Activated effector memory CD4-positive, alpha-beta T cell treated with anti-CD3 and anti-CD28 coated beads, Interleukin-2, amount 50 U/mL, for 16 hours (primary cell): ENCODE measurements around the gene POLA1.
"Not testable (repeated sequence)": the region's sequence is repeated elsewhere in the genome, so short reads cannot be mapped to it uniquely, and the experiment has no call there.

Experiments used
- DNase-seq: peaks from one replicate; pipeline ENCODE4 v3.0.0-alpha.2; 2020

POLA1 gene

DNA sequence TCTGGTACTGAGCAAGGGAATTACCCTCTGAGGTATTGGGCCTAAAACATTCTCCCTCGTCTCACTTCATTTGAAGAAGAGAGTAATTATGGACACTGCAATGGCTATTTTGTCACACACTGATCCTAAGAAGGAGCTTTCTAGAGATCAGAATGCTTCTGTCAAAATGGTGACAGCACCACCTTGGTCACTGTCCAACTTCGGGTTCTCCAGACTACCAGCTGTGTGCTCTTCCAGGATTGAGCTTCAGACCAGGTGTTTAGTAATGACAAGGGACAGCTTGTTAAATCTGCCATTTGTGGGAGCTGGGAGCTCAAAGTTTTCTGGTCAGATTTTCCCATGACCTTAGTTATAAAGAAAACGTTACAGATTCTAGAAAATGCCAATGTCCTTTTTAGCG lies 105.4 kb downstream of the POLA1 start:
- no peak for DNase-seq

GRCh38 chrX:24799565-24799964 lies 105.8 kb downstream of the POLA1 start:
- no peak for DNase-seq

DNA sequence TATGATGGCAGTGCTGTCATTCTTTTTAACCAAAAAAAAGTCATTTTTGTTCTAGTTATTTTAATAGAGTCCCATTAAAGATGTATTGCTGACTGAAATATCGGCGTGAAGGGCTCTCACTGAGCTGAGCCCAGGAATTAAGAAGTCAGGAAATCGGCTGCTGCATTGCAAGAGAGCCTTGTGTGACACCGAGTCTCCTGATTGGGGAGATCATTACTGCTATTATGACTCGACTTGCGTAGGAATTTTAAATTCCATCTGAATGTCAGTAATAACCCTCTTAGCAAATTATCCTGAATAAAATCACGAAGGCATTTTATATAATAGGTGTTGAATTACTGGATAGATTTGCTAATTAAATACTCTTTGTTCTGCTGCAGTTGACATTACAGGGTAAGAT lies 111.5 kb downstream of the POLA1 start:
- DNase-seq: no peak

- not testable (repeated sequence) for DNase-seq
Measured at GRCh38 chrX:24819807-24820206, 126.1 kb downstream of the POLA1 start.

DNA sequence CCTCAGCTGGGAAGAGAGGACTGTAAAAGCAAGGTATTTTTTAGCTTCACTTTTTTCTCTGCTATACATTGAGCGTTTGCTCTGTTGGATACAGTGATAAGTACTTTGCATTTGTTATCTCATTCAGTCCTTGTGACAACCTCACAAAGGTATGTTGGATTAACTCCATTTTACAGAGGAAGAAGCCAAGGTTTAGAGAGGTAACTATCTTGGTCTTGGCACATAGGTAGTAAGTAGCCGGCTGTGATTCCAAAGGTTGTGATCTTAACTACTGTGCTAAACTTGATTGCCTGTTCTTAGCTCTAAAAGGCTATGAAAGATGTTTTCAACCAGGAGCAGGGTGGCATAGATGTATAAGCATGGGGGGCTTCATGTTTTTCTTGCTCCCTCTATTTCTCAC lies 134.4 kb downstream of the POLA1 start:
- no peak for DNase-seq

GRCh38 chrX:24828600-24828999 lies 134.9 kb downstream of the POLA1 start:
- DNase-seq: no peak

- no peak for DNase-seq
Measured at GRCh38 chrX:24833695-24834094, 140.0 kb downstream of the POLA1 start.

- no peak for DNase-seq
Measured at GRCh38 chrX:24837966-24838365, 144.2 kb downstream of the POLA1 start.

DNA sequence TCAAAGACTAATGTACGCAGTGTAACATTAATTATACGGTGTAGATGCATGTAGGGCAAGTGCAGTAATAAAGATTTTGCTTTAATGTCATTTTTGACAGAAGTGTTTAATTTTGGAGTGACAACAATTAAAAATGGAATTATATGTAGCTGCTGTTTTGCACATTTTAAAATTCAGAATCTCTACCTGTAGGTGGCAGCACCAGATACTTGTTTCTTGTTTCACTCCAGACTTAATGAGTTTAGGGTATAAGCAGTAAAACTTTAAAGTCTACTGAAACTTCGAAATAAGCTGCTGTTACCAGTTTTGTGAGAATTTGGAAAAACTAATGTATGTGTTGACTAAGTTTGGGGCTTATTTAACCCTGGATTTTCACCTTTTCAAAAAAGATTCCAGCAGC lies 144.9 kb downstream of the POLA1 start:
- DNase-seq: no peak

DNA sequence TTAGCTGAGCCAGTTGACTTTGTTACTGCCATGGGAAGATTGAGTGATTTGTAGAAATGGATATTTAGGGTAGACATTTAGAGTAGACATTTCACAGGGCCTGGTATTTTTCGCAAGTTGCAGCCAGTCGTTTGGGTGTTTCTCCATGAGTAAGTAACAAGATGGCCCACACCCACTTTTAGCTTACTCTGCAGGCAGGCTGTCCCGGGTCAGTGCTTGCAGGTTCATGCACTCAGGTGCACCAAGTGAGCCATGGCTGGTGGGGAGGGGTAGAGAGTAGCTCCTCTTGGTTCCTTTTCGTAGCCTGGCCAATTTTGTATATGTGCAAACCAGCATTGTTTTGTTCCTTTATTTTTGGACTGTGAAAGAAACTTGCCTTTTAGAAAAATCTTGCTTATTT lies 145.6 kb downstream of the POLA1 start:
- DNase-seq: no peak

GRCh38 chrX:24842486-24842885 lies 148.8 kb downstream of the POLA1 start:
- DNase-seq: no peak

GRCh38 chrX:24846550-24847150 lies 152.9 kb downstream of the POLA1 start:
- DNase-seq: no peak

DNA sequence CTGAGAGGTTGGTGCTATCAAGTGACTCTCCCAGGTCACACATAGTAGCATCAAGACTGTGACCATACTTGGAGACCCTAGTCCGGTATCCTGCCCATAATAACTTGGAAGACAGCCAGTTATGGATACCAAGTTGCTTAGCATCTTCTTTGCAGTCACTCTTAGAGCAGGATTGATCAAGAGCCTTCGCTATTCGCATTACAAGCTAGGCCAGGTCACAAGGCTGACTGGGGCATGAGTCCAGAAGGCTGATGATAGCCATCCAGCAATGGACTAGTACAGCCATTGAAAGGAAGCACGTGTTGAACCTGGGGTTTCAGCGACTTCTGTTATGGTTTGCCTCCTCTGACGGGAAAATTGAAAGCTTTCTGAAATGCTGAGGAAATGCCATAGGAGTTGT lies 157.6 kb downstream of the POLA1 start:
- DNase-seq: no peak

DNA sequence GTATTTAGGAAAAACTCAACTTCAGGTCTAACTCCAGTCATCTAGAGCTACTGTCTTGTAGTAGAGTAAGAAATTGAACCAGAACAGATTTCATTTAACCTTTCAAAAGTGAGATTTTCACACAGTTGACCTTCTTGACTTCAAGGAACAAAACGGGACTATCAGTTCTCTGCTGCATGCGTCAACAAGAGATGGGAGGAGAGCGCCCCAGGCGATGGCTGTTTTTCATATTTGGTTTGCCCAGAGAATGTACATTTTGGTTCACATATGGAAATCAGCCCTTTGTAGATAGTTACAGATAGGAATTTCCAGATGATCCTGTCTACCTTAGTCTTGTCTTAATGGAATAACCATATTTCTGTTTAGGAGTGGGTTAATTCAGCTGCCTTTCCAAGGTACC lies 158.1 kb downstream of the POLA1 start:
- DNase-seq: no peak

DNA sequence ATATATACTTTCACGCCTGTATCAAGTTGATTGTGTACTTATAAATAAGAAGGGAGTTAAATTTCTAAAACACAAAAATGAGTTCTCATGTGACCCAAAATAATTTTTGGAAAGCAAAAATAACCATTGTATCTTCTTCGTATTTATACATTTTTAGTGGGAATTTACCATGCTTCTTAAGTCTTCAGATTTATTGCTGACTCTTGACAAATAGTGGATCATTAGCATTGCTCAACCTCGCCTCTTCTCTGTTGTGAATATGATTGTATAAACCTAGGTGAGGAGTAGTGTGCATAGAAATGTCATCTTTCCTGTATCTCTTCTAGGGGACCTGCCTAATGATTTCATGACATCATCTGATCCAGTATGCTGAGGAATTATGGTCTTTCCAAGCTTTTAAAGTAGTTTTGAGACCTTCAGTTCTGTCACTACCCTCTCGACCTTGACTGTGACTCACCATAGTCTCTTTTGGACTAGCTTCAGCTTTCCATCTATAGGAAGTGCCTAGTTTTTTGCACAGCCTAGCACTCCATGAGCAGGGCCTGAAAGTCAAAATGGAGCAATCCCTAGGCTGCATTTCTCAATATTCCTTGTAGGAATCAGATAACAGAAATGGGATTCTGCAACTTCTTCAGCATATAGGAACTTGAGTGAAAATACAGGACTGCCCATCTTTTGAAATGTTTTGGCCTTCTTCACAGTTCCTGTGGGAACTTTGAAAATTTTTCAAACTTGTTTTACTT lies 164.5 kb downstream of the POLA1 start:
- no peak for DNase-seq

GRCh38 chrX:24859211-24859841 lies 165.6 kb downstream of the POLA1 start:
- no peak for DNase-seq

- no peak for DNase-seq
Measured at GRCh38 chrX:24860140-24860539, 166.4 kb downstream of the POLA1 start.

GRCh38 chrX:24862343-24862742 lies 168.6 kb downstream of the POLA1 start:
- DNase-seq: no peak

- not testable (repeated sequence) for DNase-seq
Measured at GRCh38 chrX:24863779-24864178, 170.1 kb downstream of the POLA1 start.

DNA sequence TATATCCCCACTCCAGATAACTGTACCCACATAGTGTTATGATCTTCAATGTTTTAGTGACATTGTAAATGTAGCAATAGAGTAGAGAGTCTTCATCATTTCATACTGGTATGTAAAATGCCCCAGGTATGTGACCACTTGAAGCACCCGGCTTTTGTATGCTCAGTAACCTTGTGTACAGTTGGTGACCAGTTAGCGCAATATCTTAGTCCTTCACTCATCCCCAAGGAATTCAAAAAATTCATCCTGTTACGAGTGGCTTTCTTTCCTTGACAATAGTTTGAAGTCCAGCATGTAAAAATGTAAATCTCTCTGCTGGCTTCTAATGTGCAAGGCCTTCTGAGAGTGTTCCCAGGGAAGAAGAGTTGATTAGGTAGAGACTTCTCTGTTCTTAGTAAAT lies 176.4 kb downstream of the POLA1 start:
- no peak for DNase-seq

- DNase-seq: no peak
Measured at GRCh38 chrX:24874604-24875247, 181.0 kb downstream of the POLA1 start.

GRCh38 chrX:24876530-24877287 lies 183.0 kb downstream of the POLA1 start:
- DNase-seq: no peak

- no peak for DNase-seq
Measured at GRCh38 chrX:24877288-24877664, 183.6 kb downstream of the POLA1 start.
